HG03342 (cell line): ENCODE measurements around the gene MRLN.
"Not testable (repeated sequence)": the region's sequence is repeated elsewhere in the genome, so short reads cannot be mapped to it uniquely, and the experiment has no call there.

Source experiments
- ATAC-seq: cut with Tn5 transposase; IDR thresholded peaks from one replicate; pipeline ENCODE4 v1.9.1; 2021; ENCODE audit warnings: mild to moderate bottlenecking, moderate library complexity; ENCODE audit not compliant: unreplicated experiment

MRLN gene

DNA sequence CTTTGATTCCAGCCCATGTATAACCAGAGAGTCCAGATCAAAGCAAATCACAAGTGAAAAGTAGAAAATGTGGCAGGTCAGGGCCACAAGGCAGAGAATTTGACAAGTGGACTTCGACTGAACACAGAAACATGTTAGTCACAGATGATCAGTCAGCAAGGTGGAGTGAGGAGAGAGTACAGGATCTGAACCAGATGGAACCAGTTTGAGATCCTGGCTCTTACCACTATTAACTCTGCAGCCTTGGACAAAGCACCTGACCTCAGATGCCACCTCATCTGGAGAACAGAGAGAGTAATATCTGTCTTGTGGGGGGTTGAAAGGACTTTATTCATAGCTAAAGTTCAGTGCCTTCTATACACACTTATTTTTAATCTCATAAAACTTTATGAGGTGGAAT lies 4.4 kb downstream of the MRLN start:
- no peak for ATAC-seq

DNA sequence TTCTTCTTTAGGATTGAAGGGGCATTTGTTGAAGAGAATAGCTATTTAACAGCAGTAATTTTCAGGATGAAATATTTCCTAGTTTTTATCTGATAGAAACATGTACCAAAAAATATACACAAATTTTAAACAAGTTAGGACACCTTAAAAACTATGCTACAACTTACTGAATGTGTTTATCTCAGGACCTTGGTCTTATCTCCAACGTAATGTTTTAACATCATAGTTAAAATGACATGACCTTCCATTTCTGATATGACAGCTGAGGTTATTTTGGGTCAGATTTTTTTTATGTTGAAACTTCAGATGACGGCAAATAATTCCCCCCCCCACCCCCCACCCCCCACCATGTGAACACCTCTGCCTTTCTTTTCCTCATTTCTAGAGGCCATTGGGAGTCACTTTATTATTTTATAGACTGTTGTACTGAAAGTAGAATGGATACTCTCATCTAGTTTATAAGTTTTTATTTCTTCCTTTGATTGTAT lies 8.0 kb downstream of the MRLN start:
- no peak for ATAC-seq

DNA sequence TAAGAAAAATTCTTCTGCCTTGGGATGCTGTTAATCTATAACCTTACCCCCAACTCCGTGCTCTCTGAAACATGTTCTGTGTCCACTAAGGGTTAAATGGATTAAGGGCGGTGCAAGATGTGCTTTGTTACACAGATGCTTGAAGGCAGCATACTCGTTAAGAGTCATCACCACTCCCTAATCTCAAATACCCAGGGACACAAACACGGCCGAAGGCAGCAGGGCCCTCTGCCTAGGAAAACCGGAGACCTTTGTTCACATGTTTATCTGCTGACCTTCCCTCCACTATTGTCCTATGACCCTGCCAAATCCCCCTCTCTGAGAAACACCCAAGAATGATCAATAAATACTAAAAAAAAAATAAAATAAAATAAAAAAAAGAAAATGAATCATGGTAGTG lies 8.5 kb downstream of the MRLN start:
- not testable (repeated sequence) for ATAC-seq

DNA sequence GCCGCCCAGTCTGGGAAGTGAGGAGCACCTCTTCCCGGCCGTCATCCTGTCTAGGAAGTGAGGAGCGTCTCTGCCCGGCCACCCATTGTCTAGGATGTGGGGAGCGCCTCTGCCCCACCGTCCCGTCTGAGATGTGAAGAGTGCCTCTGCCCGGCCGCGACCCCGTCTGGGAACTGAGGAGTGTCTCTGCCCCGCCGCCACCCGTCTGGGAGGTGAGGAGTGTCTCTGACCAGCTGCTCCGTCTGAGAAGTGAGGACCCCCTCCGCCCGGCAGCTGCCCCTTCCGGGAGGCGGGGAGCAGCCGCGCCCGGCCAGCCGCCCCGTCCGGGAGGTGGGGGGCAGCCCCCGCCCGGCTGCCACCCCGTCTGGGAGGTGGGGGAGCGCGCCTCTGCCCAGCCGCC lies 9.1 kb downstream of the MRLN start:
- not testable (repeated sequence) for ATAC-seq

DNA sequence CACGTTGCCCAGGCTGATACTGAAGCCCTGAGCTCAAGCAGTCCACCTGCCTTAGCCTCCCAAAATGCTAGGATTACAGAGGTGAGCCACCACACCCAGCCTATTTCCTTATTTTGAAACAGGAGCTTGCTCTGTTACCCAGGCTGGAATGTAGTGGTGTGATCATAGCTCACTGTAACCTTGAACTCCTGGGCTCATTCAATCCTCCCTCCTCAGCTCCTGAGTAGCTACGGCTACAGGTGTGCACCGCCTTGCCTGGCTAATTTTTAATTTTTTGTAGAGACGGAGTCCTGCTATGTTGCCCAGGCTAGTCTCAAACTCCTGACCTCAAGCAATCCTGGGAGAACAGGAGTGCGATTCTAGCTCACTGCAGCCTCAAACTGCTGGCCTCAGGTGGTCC lies 11.7 kb downstream of the MRLN start:
- ATAC-seq: no peak

DNA sequence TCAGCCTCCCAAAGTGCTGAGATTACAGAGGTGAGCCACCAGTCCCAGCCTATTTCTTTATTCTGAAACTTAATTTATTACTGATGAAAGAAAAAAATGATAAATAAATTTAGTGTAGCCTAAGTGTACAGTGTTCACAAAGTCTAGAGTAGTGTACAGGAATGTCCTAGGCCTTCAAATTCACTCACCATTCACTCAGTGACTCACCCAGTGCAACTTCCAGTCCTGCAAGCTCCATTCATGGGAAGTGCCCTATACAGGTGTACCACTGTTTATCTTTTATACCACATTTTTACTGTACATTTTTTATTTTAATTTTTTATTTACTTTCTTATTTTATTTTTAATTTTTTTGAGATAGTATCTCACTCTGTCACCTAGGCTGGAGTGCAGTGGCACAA lies 12.2 kb downstream of the MRLN start:
- ATAC-seq: no peak

DNA sequence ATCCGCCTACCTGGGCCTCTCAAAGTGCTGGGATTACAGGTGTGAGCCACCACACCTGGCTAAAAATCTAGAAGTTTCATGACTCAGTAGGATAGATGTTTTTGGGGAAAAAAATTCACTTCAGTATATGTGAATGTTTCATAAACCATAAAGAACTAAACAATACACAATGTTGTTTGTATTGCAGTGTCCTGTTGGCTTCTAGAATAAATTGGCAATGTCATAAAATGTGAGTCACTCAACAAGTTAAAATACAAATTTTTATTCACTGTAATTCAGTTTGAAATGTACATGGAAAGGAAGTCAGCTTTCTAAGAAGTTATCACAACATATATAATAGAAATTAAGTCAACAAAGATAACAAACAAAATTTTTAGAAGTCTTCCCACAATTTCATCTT lies 16.5 kb downstream of the MRLN start:
- ATAC-seq: no peak

DNA sequence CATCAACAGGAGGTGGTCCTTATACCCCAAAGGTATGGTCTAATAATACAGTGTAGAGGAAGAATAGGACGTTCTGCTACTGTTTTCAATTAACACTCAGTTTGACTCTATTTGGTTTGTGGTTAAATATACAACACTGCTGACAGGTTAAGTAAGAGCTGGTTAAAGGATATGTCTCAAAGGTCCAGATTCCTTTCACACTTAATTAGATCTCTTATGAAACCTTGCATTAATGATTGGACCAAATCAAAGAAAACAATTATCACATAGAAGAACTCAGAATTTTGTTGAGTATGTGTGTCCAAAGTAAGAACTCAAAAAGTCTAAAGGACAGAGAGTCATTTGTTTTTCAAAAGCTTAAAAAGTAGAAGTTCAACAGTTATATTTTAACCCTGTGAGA lies 18.0 kb downstream of the MRLN start:
- ATAC-seq: no peak

DNA sequence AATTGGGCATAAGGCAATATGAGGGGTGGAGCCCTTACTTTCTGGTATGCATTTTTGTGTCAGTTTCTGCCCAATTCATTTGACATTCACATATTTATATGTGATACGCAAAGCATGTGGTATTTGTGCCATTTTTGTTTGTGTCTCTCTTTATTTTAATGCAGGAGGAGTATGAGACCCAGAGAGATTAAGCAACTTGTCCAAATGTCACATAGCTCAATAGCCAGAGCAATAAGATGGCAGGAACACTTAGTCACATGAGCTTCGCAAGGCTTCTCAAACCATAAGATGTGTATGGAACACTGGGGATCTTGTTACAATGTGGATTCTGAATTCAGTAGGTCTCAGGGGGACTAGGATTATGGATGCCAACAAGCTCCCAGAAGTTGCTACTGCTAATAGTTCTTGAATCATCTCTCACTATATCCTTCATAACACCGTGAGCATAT lies 19.2 kb downstream of the MRLN start:
- ATAC-seq: no peak

DNA sequence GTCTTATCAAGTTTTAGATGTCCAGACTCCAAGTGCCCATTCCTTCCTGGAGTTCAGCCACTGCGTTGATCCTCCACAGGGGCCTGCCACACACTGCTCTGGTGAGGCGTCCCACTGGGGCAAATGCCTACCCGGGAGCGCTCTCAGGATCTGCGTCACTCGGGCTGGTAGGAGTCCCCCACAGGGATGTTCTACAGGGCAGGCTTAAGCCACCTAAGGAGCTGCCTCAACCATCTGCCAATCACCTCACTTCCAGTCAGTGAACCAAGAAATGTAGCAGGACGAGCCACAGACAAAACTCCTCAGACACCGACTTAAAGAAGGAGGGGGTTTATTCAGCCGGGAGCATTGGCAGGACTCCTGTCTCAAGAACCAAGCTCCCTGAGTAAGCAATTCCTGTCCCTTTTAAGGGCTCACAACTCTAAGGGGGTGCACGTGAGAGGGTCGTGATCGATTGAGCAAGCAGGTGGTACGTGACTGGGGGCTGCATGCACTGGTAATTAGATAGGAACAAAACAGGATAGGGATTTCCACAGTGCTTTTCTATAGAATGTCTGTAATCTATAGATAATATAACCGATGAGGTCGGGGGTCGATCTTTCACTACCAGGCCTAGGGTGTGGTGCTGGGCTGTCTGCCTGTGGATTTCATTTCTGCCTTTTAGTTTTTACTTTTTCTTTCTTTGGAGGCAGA lies 19.8 kb downstream of the MRLN start:
- not testable (repeated sequence) for ATAC-seq

DNA sequence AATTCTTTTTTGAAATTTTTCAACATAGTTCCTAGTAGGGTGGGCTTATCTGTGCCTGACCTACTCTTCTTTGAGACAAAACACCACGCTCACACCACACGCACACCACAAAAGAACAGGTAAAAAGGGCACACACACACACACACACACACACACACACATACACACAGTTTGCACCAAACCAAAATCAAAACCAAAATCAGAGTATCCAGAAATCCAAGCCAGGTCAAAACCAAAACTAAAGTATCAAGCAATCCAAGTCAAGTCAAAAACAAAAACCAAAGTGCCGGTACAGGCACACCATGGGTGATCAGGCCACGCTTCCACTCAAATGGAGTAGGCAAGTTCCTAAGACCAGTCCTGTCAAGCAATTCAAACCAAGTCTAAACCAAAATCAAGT lies 20.4 kb downstream of the MRLN start:
- ATAC-seq: not testable (repeated sequence)

DNA sequence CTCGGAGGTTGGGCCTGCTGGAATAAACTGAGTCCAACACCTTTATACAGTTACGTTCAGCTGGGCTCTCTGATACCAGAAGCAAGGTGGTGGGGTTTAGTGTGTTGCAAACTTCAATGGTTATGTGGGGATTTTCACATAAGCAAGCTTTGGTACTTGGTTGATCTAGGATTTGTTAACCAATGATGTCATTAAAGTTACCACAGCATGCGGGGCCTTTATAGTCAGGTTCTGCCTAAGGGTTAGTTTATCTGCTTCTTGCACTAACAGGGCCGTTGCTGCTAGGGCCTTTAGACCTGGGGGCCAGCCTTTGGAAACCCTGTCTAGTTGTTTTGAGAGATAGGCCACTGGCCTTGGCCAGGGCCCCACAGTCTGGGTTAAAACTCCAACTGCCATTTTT lies 24.1 kb downstream of the MRLN start:
- ATAC-seq: not testable (repeated sequence)

DNA sequence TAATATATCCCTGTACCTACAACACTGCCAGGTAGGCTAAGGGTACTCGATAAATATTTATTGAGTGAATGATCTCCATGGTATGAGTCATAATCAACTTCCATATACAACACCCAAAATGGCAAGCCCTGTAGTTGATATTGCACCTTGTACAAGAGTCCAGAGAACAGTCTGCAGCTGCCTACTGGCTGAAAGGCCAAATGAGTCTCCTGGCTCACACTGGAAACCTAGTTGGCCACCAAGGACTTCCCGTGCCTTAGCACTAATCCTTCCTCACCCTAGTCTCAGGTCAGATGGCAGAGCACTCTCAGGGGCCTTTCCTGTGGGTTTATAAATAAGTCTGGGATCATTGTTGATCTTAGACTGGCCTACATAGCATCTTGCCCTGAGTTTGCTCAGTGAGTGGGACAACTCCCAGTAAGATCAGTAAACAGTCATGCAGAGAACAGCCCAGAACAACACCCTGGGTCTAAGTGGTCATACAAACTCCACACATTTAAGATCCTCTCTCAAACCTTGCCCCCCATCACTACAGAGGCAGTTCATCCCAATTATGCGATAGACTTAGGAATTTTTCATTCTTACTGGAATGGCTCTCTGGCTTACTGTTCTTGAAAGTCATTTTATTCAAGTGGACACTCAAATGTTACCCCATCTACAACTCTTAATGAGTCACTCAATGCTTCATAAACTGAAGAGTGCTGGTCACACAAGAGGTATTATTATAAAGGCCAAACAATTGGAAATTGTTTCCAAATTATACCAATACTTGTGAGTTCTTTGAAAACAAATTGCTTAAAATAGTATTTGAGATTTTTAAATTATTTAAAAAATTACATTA lies 28.9 kb downstream of the MRLN start:
- no peak for ATAC-seq

DNA sequence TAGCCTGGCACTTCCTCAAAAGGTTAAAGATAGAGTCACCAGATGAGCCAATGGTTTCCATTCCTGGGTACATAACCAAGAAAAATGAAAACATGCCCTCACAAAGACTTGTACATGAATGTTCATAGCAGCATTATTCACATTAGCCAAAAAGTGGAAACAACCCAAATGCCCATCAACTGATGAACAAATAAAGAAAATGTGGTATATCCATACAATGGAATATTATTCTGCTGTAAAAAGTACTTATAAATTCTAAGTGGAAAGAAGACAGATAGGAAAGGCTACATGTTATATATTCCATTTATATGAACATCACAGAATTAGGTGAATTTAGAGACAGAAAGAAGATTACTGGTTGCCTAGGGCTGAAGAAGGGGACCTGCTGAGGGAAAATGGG lies 32.9 kb downstream of the MRLN start:
- no peak for ATAC-seq

DNA sequence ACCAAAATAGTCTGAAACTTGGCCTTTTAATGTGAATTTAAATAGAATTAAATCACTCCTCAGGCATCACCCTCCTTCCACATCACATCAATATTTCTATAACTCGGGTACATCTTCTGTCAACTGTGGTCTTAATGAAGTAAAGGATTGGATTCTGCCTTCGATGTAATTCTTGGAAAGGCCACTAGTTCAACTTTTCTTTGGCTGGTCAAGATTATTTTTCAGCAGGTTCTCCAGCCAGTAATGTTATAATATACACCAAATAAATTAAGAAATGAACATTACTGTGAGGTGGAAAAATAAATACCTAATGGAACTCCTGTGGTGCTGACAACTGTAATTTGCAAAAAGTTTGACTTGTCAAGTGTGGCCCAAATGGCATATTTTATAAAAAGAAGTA lies 33.9 kb downstream of the MRLN start:
- no peak for ATAC-seq

DNA sequence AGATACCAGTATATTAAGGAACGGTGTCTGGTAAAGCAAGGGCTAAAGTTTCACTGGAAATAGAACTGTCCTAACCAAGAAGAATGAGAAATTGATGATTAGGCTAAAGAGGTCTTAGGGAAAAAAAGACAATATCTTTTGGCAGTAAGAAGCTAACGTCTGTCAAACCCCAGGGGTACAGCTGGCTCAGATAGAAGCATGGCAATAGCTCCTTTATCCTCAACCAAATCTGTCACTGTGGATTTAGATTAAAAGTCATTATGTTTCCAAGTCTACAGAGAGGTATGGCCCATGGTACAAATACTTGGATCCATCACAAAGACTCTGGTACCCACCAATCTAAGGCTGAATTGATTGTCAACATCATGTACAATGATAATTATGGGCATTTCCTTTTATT lies 35.0 kb downstream of the MRLN start:
- no peak for ATAC-seq

DNA sequence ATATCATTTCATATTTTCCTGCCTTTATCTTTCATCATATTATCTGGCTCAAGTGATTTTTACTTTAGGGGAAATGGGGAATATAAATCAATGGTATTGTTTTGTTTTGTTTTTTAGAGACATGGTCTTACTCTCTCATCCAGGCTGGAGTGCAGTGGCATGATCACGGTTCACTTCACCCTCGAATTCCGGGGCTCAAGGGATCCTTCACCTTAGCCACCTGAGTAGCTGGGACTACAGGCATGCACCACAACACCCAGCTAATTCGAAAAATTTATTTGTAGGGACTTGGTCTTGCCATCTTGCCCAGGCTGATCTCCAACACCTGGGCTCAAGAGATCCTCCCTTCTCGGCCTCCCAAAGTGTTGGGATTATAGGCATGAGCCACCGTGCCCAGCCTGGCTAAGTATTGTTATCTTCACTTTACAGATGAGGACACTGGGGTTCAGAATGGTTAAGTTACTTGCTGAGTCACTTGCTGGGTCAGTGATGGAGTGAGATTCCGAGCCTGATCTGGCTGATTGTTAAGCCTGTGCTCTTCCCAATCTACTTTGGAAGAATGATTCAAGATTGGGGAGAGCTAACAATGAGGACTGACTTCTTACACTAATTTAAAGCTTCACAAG lies 39.9 kb downstream of the MRLN start:
- ATAC-seq: no peak

DNA sequence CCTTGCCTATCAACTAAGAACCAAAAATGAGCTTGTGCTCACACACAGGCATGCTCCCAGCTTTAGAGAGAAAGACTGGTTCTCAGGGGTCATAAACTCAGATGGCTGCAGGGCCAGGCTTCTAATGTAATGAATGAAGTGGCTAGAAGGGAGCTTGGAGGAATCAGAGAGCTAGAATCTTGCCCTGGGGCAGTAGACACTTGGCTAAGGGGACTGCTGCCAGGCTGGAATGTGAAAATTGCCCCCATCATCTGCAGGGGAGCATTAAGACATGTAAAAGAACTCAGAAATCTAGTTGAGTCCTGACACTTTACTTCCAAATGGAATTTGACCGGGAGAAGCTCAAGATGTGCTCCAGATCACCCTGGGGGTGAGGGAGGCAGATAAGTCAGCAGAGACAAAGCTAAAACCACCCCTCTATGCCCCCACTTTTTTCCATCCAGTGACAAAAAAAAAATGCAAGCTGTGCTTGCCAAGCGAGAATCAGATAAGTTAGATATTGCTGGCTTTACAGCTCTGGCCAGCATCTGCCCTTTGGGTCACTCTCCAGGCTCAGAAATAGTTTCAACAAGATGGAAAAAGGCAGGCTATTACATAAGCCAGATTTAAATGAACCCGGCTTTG lies 41.3 kb downstream of the MRLN start:
- no peak for ATAC-seq

DNA sequence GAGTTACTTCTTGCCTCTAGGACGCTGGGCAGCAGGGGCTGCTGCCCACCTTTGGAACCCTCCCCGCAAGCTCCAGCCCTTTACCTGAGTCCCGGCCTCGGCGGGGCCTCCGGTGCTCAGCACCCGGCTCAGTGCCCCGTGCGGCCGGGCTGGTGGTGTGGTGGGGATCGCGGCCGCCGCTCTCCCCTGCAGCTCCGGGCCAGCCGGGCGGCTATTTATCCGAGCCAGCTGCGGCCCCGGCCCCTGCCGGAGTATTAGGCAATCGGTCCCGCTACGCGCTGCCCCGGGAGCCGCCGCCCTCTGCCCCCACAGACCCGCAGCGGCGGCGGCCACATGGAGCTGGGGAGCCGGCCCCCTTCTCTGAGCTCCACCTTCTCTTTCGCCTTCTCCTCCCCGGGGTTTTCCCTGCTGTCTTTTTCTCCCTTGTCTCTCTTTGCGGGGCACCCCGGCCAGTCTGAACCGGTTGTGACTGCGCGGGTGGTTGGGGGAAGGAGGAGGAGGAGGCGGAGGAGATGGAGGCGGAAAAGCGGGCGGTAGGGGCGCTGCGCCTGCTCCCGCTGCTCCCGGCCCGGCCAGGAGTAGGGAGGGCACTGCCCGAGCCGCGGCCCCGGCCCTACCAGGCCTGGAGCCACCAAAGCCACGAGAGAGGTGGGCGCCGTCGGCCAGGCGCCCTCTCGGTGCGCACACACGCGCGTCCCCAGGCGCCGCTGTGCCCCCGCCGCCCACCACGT lies 43.7 kb downstream of the MRLN start, which contains the start of gene SLC16A9:
Gene SLC16A9, minus strand, starts transcription at position 456 of the 731 bp plus-strand sequence. CDS start 25,559 bp downstream, outside the sequence.
- peak; percentile 88 for ATAC-seq

DNA sequence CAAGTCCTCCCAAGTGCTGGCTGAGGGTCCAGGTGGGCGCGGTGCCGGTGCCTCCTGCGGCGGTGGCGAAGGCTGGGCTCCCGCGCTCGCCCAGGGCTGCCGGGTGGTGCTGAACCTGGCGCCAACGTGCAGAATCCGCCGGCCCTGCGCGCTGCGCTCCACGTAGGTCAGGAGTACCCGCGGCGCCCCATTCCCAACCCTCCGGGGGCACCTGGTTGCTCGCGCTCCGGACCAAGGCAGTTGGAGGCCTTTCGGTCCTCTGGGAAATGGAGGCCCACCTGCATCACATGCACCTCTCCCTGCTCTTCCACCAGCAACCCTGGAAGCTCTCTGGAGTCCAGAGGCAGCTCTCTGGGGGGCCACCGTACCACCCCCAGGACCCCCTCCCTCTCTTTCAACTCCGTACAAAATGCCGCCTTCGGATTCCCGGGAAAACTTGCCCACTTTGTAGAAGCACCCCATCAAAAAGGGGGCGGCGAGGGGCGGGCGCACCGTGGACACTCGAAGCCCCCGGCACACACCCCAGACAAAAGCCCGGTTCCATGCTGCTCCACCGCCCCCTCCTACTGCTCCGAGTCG lies 44.4 kb downstream of the MRLN start:
- no peak for ATAC-seq
